ENCODE measurements around the gene ADNP2.

Gene ADNP2

GRCh38 chr18:80181642-80182461 is 72.8 kb downstream of the ADNP2 start:
- no peak for TF ChIP-seq CTCF (IDR thresholded peaks at IDR 0.05)
- Histone ChIP-seq H3K27me3 (no peaks in the 10 kb centered on the region), H3K27ac (no peak overlapping the region), H3K9me3 (no peaks in the 10 kb centered on the region), H3K36me3 (no peaks in the 10 kb centered on the region), H3K4me1 (ENCODE audit: control insufficient read depth in 1 of 2, insufficient read depth in 1 of 2, low read depth in 1 of 2, low read length in 1 of 2) (no peaks in the 10 kb centered on the region), H3K4me3 (ENCODE audit: low read depth in 1 of 2, low read length in 1 of 2) (no peak overlapping the region)

GRCh38 chr18:80182855-80183254 is 73.8 kb downstream of the ADNP2 start:
- TF ChIP-seq CTCF (IDR thresholded peaks at IDR 0.05) = no peak
- H3K4me1 ChIP-seq (ENCODE audit: control insufficient read depth in 1 of 2, insufficient read depth in 1 of 2, low read depth in 1 of 2, low read length in 1 of 2) = no peaks in the 10 kb centered on the region
- H3K27me3 ChIP-seq = no peaks in the 10 kb centered on the region
- H3K27ac ChIP-seq = no peak overlapping the region
- H3K4me3 ChIP-seq (ENCODE audit: low read depth in 1 of 2, low read length in 1 of 2) = no peak overlapping the region
- H3K9me3 ChIP-seq = no peaks in the 10 kb centered on the region
- H3K36me3 ChIP-seq = no peaks in the 10 kb centered on the region

- Histone ChIP-seq H3K27me3 (no peaks in the 10 kb centered on the region), H3K27ac (no peak overlapping the region)
These were observed 74.4 kb downstream of the ADNP2 start for GRCh38 chr18:80183273-80184050.

GRCh38 chr18:80184243-80184772 is 75.2 kb downstream of the ADNP2 start:
- Histone ChIP-seq H3K36me3 (no peaks in the 10 kb centered on the region), H3K9me3 (no peaks in the 10 kb centered on the region), H3K4me1 (ENCODE audit: control insufficient read depth in 1 of 2, insufficient read depth in 1 of 2, low read depth in 1 of 2, low read length in 1 of 2) (no peaks in the 10 kb centered on the region), H3K27ac (no peak overlapping the region), H3K4me3 (ENCODE audit: low read depth in 1 of 2, low read length in 1 of 2) (no peak overlapping the region), H3K27me3 (no peaks in the 10 kb centered on the region)
- TF ChIP-seq CTCF (IDR thresholded peaks at IDR 0.05) = no peak

More at GRCh38 chr18:80183273-80184050, 74.4 kb downstream of the ADNP2 start:
- H3K36me3 ChIP-seq = no peaks in the 10 kb centered on the region
- H3K9me3 ChIP-seq = no peaks in the 10 kb centered on the region
- no peaks in the 10 kb centered on the region for H3K4me1 ChIP-seq (ENCODE audit: control insufficient read depth in 1 of 2, insufficient read depth in 1 of 2, low read depth in 1 of 2, low read length in 1 of 2)
- H3K4me3 ChIP-seq (ENCODE audit: low read depth in 1 of 2, low read length in 1 of 2) = no peak overlapping the region
- TF ChIP-seq CTCF (IDR thresholded peaks at IDR 0.05) = no peak

GRCh38 chr18:80185545-80185944 is 76.5 kb downstream of the ADNP2 start:
- no peaks in the 10 kb centered on the region for H3K9me3 ChIP-seq
- H3K27me3 ChIP-seq = no peaks in the 10 kb centered on the region
- no peak for TF ChIP-seq CTCF (IDR thresholded peaks at IDR 0.05)
- H3K4me1 ChIP-seq (ENCODE audit: control insufficient read depth in 1 of 2, insufficient read depth in 1 of 2, low read depth in 1 of 2, low read length in 1 of 2) = no peaks in the 10 kb centered on the region
- no peak overlapping the region for H3K27ac ChIP-seq
- no peak overlapping the region for H3K4me3 ChIP-seq (ENCODE audit: low read depth in 1 of 2, low read length in 1 of 2)
- no peaks in the 10 kb centered on the region for H3K36me3 ChIP-seq
